ENCODE measurements around the gene GCSAM. TPM values are rescaled to one million over a fixed set of nuclear protein-coding genes. Genes with fewer than 3 reads are reported as not detected.

The GCSAM gene
- total RNA-seq, 2 donors from 2014 or later: 0.29 to 0.37 TPM

DNA sequence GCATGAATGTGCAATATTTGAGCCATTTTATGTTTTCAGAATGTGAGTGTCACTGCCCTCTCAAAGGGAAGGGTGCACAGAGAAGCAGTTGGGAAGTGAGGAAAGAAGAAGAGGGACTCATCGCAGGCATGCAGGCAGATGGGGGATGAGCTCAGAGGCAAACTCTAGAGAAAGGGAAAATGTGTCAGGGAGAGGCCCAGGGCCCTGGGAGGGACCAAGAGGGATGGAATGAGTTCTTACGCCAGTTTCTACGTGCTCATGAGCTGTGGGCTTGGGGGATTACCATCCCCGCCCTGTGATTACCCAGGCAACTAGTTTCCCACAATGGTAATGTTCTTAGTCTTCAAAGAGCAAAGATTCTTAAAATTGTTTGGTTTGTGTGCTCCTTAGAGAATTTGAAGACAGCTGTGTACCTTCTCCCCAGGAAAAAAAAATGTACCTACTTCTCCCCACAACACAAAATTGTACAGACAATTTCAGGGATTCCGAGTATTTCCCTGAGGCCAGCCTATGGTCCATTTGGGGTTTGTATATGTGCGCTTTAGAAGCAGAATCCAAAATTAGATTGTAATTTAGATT, 17.8 kb downstream of the GCSAM start:
- intact Hi-C loops (cut with DNase I): loop anchor here in 1 of 2 donors (10.0 kb wide), 1 partner anchor 410 kb away; no protein-coding TSS in a partner anchor
- DNase-seq (ENCODE audit: low spot score): no peak

DNA sequence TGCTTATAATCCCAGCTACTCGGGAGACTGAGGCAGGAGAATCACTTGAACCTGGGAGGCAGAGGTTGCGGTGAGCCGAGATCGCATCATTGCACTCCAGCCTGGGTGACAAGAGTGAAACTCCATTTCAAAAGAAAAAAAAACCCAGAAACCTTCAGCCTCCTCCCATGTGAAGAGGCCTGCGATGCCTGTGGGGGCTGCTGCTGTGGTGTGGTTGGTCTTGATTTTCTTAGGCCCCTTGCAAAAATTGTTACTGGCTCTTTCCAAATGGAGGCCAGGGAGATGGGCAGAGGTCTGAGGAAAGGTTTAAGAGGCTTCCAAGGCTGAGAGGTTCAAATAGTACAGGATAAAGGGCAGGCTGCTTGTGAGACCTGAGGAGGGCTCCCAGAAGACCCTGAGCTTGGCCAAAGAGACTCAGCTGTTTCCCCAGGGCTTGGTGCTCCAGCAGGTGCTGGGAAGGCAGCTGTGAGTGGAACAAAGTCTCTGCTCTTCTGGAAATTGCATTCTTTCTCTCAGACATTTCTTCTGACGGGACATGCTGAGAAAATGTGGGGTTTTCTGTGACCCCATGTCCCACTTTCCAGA, 18.4 kb downstream of the GCSAM start:
- no peak for DNase-seq (ENCODE audit: low spot score)
- intact Hi-C loops (cut with DNase I): loop anchor here in 1 of 2 donors (10.0 kb wide), 1 partner anchor 410 kb away; no protein-coding TSS in a partner anchor

DNA sequence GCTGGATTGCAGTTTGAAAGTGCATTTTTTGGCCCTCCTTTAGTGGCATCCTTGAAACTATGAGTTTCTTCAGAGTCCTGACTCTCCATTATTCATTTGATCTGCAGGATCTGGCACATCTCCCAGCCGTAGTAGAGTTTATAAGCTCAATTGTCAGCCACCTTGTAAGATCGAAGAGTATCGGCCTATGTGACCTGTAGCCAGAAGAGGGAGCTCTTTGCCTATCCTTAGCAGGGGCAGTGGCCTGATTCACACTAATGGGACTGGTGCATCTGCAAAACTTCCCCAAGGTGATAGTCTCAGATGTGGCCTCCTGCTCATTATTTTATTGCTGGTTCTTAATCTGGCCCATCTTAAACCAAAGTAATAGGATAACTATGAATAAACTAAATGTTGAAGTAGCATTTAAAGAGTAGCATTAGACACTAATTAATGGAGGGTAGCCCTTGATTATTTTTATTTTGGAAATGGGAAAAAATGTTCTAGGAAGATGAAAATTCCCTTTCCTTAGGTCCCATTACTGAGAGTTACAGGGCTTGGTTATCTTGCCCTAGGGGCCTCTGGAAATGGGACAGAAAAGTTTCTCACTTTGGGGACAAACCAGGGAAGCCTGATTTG, 21.2 kb downstream of the GCSAM start:
- no peak for DNase-seq (ENCODE audit: low spot score)
- intact Hi-C loops (cut with DNase I): loop anchor here in 1 of 2 donors (10.0 kb wide), 1 partner anchor 413 kb away; no protein-coding TSS in a partner anchor

DNA sequence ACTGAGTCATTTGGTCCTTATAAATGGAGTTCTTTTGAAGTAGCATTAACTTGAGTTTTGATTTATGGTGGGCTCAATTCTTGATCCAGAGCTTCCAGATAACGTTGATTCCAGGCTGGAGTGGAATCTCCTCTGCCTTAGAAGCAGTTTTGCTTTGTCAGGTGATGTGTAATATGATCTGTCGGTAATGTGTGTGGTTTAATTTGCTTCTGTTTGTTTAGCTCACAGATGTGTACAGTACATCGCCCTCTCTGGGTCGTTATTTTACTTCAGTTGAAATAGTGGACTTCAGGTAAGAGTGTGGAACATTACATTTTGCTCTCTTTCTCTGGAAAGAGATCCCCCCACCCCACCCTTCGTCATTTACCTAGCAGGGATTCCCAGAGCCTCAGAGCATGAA, 23.7 kb downstream of the GCSAM start:
- intact Hi-C loops (cut with DNase I): no loop called here

DNA sequence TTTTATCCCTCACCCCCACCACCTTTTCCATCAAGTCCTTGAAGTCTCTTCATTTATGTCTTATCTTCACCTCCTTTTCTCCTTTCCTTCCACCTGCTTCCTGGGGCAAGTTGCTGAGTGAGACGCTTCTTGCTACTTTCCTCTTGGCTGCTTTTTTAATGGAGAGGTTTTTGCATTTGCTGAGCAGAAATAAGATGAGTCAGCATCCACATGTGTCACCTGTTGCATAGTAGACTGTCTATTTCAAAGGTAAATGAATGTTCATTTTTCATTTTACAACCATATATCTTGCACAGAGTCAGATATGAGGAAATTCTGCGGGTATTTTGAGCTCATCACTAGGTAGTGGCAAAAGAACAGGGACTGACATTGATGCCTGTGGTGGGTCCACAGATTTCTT, 28.3 kb downstream of the GCSAM start:
- DNase-seq (ENCODE audit: low spot score): no peak
- intact Hi-C loops (cut with DNase I): no loop called here

More for the DNA sequence above, 23.7 kb downstream of the GCSAM start:
- no peak for DNase-seq (ENCODE audit: low spot score)

DNA sequence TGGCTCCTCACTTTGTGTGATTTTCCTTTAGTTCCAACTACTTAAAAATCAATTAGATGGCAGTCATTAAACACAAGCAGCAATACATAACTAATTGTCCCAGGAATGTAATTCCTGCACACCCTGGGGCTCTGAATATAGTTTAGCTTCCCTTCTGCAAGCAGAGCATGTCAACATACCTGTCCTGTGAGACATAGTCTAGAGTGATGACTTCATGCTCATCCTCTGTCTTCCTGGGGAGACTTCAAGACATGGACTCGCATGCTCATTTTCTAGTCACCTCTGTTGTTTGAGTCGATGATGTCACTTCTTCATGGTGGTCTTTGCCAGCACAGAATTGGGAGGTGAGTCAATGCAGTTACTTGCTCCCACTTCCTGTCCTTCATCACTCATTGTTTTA, 31.1 kb downstream of the GCSAM start:
- intact Hi-C loops (cut with DNase I): no loop called here
- no peak for DNase-seq (ENCODE audit: low spot score)

DNA sequence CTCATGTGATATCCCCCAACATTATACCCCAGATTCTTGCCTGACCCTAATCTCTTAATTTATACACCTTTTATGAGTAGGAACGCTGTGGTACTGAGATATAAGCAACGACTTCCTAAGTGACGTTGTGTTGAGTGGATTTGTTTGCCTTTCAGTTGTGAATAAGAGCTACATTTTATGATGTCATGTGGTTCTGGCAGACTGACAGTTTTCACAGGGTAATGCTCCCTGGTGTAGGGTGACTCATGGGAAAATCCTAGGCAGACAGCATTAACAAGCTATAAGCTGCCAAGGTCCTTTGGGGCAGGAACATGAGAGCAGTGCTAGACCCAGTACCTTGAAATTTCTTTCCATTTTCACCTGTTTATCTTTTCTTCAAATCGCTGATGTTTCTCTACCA, 35.7 kb downstream of the GCSAM start:
- DNase-seq (ENCODE audit: low spot score): no peak
- intact Hi-C loops (cut with DNase I): no loop called here

DNA sequence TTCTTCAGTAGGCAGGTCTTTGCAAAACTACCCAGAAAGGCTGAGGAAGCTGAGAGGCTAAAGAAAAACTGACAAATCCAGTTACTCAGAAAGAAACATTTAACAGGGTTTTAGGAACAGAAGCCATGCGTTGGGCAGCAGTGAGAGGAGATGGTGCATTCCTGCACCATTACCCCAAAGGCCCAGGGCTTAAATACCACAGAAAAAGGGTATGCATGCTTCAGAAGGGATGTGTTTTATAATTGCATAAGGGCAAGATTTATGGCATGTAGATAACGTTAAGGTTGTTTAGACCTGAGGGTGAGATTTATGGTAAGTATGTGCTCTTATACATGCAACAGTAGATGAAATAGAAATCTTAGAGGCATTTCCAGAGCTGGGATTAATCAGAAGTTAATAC, 36.9 kb downstream of the GCSAM start:
- intact Hi-C loops (cut with DNase I): no loop called here

DNA sequence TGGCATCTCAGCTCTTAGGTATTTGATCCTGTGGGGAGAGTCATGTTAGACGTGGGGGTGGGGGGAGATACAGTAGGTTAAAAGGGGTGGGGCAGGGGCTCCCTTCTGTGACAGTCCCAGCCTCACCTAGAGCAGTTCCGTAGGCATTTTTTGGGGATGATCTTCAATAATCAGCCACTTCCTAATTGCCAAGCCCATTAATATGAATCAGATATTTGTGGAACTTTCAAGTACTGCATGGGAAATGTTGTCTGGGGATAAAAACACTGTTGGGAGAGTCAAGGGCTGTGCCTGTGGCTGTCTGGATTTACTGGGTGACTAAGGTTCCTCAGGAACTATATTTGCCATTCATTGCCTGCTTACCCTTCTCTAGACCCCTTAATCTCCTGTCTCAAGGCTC, 37.3 kb downstream of the GCSAM start:
- DNase-seq (ENCODE audit: low spot score): no peak
- intact Hi-C loops (cut with DNase I): no loop called here

More for the DNA sequence above, 36.9 kb downstream of the GCSAM start:
- DNase-seq (ENCODE audit: low spot score): no peak

DNA sequence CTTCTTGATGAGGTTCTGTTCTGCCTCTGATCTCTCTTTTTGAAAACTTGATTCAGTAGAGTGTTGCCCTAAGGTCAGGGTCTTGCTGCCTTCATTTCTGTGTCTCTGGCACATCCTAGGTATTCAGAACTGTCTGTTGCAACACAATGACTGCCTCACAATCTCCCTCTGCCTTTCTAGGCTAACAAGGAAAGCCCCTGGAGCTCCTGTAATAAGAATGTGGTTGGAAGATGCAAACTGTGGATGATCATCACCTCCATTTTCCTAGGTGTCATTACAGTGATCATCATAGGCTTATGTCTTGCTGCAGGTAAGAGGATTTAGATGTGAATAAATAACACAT, 39.9 kb downstream of the GCSAM start:
- no peak for DNase-seq (ENCODE audit: low spot score)
- intact Hi-C loops (cut with DNase I): no loop called here

DNA sequence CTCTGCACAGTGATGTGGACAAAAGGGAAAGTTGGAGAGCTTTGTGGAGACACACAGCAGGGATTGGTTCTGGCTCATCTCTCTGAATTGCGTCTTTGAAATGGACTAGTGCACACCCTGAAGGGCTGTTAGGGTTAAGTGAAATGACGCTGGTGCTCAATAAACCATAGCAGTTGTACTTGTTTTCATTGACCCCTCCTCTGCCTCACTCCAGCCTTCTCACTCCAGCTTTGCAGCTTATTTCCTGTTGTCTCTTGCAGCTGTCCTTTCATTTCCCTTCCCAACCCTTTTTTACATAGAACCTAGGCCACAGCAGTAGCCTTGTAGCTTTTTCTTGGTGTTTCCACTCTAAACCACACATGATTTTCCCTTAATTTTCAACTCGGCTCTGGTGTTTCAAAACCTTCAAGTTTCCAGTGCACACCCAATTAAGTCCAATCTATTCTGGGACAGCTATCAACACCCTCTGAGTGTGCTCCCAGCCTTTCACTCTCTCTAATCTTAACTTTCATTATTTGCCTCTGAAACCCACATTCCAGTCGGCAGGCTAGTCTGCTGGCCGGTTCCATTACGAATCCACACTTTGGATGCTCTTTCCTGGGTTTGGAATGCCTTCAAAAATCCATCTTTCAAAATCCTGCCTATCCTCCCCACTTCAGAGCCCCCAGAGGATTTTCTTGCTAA, 40.4 kb downstream of the GCSAM start:
- DNase-seq (ENCODE audit: low spot score): no peak

DNA sequence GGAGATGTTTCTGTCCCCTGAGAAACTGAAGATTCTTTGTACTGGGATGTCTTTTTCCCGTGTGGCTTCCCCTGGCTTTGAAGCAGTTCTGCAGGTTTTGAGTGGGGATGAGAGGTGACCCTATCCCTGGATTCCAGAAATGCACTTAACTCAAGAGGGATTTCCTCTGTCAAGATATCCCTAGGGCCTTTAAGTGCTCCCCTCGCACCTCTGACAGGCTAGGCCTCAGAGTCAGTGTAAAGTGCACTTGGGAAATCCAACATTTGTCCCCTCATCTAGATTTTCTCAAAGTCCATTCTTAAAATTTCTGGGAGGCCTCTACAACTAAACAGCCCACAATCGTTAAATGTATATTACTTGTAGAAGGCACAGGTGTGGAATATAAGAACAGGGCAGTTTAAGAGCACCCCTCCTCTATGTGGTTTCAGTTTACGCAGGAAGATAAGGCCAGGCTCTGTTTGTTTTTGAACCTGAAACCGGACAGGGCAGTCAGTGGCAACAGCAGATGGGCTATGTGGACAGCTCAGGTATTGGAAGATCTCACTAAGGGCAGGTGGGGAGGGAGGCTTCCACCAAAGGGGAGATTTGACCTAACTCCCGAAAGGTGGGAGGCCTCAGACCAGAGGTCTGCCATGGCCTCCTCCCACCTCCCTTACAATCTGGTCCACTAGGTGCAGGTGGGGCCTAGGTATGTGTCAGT, 42.0 kb downstream of the GCSAM start:
- DNase-seq (ENCODE audit: low spot score): no peak
- intact Hi-C loops (cut with DNase I): no loop called here

More for the DNA sequence above, 40.4 kb downstream of the GCSAM start:
- intact Hi-C loops (cut with DNase I): no loop called here

DNA sequence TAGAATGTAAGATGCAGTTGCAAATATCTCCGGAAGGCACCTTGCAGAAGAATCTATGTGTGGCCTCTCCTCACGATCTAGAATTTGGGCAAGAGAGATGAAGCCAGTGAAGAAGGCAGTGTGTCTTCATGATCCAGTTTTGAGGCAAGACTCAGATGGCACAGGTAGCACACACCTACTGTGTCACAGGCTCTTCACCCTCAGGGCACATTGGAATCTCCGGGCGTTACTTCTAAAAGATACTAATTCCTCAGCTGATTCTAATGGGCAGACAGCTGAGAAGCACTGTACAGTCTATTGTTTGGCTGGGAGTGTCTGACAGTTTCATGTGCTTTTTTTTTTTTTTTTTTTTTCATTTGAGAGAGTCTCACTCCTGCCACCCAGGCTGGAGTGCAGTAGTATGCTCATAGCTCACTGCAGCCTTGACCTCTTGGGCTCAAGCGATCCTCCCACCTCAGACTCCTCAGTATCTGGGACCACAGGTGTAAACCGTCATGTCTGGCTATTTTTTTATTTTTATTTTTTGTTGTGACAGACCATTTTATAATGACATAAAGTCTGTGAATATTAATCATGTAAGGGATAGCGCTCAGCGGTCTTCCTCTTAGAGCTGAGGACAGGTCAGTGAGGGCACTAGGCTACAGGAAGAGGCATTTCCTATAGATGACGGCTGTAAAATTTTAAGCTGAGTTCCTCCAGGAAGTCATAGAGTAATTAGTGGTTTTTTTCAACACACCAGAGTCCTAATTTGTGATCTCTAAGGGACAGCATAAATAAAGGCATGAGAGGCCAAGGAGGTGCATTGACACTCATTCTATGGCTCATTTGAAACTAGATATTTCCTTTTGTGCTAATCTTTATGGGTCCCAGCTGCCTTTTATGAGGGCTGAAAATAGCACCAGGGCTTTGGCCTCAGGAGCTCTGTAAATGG, 42.8 kb downstream of the GCSAM start:
- no peak for DNase-seq (ENCODE audit: low spot score)
- intact Hi-C loops (cut with DNase I): no loop called here

DNA sequence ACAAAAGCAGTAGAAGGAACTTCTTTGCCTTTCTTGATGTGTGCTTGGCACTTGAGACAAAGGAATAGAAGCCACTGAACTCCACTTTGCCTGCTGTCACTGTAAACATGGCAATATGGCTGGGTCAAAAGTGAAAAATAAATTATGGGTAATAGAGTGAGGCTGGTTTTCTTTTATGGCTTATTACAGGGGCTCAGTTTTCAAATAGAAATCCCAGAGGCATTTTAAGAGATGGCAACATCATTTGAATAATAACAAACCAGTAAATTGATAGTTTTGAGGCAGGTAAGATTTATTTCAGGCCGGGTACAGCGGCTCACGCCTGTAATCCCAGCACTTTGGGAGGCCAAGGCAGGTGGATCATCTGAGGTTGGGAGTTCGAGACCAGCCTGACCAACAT, 44.1 kb downstream of the GCSAM start:
- no peak for DNase-seq (ENCODE audit: low spot score)
- intact Hi-C loops (cut with DNase I): no loop called here

DNA sequence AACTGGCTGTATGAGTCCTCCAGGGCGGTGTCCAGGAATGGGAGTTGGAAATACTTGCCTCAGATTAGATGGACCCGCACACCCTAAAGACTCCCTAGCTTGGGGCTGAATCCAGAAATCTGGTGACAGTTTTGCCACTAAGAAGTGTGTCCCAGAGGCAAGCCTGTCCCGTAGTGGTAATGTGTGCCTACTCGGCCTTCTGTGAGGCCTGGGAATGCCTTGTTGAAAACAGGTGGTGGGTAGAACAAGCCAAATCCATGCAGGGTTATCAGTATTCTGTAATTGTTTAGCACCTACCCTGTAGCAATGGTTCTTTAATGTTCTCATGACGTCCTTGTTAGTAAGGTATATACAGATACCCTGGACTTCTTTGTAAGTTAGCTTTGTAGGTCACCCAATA, 45.3 kb downstream of the GCSAM start:
- no peak for DNase-seq (ENCODE audit: low spot score)
- intact Hi-C loops (cut with DNase I): no loop called here

DNA sequence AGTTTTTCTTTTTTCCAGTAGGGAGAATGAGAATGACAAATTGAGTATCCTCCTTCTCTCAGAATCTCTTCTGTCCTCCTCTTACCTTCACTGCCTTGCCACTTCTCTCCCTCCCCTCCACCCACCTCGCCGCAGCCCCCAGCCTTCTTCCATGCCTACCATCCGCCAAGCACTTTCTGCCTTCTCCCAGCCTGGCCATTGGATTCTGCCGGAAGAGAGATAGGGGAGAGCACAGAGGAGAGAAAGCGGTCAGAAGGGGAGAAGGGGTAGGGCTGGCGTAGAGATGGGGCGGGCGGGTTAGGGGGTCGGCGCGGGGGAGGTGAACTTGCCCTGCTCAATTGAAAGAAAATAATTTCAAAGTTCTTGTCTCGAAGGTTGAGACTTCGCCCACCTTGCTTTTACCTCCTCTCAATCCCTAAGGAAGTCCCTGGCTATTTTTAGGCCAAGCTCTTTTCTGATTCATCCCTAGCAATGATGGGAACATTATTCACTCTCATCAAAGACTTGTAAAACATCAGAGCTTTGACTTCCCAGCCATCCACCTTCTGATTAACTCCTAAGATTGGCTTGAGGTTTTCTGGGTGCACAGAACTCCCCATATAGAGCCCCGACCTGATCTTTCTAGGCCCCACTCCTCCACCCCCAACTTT, 46.0 kb downstream of the GCSAM start:
- intact Hi-C loops (cut with DNase I): no loop called here
- no peak for DNase-seq (ENCODE audit: low spot score)

DNA sequence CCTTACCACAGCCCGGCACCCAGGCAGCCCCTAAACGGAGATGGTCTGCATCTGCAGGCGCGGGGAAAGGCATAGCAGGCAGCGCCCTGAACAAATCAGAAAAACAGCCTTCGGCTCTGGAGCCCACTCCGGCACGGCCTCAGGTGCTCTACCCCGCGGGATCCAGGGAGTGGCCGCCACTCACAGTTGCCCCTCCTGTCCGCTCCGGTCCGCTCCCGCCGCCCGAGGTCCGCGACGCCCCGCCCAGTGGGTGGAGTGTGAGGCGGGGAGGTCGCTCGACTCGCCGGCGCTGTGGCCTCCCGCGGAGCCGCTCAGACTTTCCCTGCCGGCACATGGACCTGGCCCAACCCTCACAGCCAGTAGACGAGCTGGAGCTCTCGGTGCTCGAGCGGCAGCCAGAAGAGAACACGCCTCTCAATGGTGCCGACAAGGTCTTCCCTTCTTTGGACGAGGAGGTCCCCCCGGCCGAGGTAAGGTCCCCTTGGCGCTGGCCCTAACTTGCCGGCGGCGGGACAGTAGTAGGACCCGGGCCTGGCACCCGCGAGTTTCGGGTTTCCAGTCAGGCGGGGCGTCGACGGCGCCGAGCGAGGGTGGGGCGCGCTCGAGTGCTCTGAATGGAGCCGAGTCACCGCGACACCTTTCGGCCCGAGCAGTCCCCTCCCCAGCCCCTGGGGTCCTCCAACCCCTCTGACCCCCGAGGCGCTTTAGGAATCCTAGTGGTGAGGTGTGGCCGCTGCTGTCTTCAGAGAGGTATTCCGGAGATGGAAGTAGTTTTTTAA, 46.8 kb downstream of the GCSAM start, which contains the start of gene C3orf52:
Gene C3orf52, plus strand, starts transcription at position 314 of the 779 bp plus-strand sequence. Its CDS starts 19 bp downstream, at position 333.
- intact Hi-C loops (cut with DNase I): no loop called here
- DNase-seq (ENCODE audit: low spot score): peak; percentile 91

DNA sequence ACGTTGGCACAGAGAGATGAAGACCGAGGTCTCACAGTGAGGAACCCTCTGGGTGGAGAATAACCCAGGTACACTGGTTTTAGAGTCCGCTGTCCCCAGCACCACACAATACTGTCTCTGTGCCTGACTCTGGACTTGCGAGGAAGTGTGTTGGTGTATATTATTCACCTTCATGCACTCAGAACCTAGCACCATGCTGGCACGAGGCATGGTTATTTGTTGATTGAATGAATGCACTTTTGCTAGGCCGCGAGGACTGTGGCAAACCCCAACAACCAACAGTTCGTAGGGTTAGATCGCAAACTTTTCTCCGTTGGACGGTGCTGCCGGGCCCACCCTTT, 47.3 kb downstream of the GCSAM start:
- intact Hi-C loops (cut with DNase I): no loop called here
- DNase-seq (ENCODE audit: low spot score): no peak

Measured in posterior vena cava (tissue), 2 donors.